ENCODE data around the gene PNPLA6.
"Not testable (repeated sequence)": the region's sequence is repeated elsewhere in the genome, so short reads cannot be mapped to it uniquely, and the experiment has no call there.

PNPLA6 gene

DNA sequence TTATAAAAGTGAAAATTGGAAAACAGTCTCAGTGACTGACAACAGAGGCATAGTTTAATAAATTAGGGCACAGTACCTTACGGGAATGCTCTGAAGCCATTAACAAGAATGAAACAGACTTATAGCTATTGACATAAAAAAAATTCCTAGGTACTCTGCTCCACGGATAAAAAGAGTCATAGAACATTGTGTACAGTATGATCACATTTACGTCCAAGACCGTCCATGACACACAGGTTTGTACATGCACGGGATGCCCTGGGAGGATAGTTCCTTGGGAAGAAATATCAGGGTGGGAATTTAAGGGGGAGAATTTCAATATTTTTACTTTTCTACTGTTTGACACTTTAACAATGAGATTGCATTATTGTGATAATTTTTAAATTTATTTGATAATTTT, 35.2 kb downstream of the PNPLA6 start:
- Histone ChIP-seq H4K20me1 (ENCODE audit: insufficient read depth) (no peaks in the 10 kb centered on the region), H3K4me3 (IDR thresholded peaks at IDR 0.05; ENCODE audit: insufficient read depth, low read depth, low read length) (no peak overlapping the region), H3K9ac (no peak overlapping the region), H3K79me2 (ENCODE audit: insufficient read depth, low read depth) (no peaks in the 10 kb centered on the region), H3K4me1 (ENCODE audit: low read depth, poor library complexity, severe bottlenecking) (no peaks in the 10 kb centered on the region), H2AFZ (ENCODE audit: low read depth) (no peak overlapping the region), H3K27ac (no peak overlapping the region), H3K27me3 (ENCODE audit: insufficient read depth, low read depth) (peaks cover 9% of the 10 kb centered on the region; the same call in 1 of the 2 replicates), H3K4me2 (no peak overlapping the region), H3K36me3 (ENCODE audit: insufficient read depth) (no peaks in the 10 kb centered on the region)
- TF ChIP-seq, protein P1, sequence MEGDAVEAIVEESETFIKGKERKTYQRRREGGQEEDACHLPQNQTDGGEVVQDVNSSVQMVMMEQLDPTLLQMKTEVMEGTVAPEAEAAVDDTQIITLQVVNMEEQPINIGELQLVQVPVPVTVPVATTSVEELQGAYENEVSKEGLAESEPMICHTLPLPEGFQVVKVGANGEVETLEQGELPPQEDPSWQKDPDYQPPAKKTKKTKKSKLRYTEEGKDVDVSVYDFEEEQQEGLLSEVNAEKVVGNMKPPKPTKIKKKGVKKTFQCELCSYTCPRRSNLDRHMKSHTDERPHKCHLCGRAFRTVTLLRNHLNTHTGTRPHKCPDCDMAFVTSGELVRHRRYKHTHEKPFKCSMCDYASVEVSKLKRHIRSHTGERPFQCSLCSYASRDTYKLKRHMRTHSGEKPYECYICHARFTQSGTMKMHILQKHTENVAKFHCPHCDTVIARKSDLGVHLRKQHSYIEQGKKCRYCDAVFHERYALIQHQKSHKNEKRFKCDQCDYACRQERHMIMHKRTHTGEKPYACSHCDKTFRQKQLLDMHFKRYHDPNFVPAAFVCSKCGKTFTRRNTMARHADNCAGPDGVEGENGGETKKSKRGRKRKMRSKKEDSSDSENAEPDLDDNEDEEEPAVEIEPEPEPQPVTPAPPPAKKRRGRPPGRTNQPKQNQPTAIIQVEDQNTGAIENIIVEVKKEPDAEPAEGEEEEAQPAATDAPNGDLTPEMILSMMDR (conservative IDR thresholded peaks at IDR 0.05; ENCODE audit: low read depth, low read length): no peak

GRCh38 chr19:7575434-7576040, 40.0 kb downstream of the PNPLA6 start:
- H3K4me2 ChIP-seq: no peak overlapping the region
- no peak overlapping the region for H2AFZ ChIP-seq (ENCODE audit: low read depth)
- H3K36me3 ChIP-seq (ENCODE audit: insufficient read depth): no peaks in the 10 kb centered on the region
- H3K79me2 ChIP-seq (ENCODE audit: insufficient read depth, low read depth): no peaks in the 10 kb centered on the region
- H3K4me3 ChIP-seq (IDR thresholded peaks at IDR 0.05; ENCODE audit: insufficient read depth, low read depth, low read length): no peak overlapping the region
- TF ChIP-seq, protein P1 (conservative IDR thresholded peaks at IDR 0.05; ENCODE audit: low read depth, low read length): no peak
- peaks cover 37% of the 10 kb centered on the region for H3K27me3 ChIP-seq (ENCODE audit: insufficient read depth, low read depth)
- no peaks in the 10 kb centered on the region for H3K4me1 ChIP-seq (ENCODE audit: low read depth, poor library complexity, severe bottlenecking)
- H3K27ac ChIP-seq: no peak overlapping the region
- H4K20me1 ChIP-seq (ENCODE audit: insufficient read depth): no peaks in the 10 kb centered on the region
- H3K9ac ChIP-seq: no peak overlapping the region

- H3K36me3 ChIP-seq (ENCODE audit: insufficient read depth); H3K27ac ChIP-seq; H2AFZ ChIP-seq (ENCODE audit: low read depth); H4K20me1 ChIP-seq (ENCODE audit: insufficient read depth); H3K79me2 ChIP-seq (ENCODE audit: insufficient read depth, low read depth); H3K4me3 ChIP-seq (IDR thresholded peaks at IDR 0.05; ENCODE audit: insufficient read depth, low read depth, low read length); H3K9ac ChIP-seq; H3K4me2 ChIP-seq; H3K4me1 ChIP-seq (ENCODE audit: low read depth, poor library complexity, severe bottlenecking): not testable (repeated sequence)
- H3K27me3 ChIP-seq (ENCODE audit: insufficient read depth, low read depth): peaks cover 49% of the 10 kb centered on the region
Measured at GRCh38 chr19:7577422-7577821, 41.9 kb downstream of the PNPLA6 start.

GRCh38 chr19:7578127-7578526, 42.6 kb downstream of the PNPLA6 start:
- Histone ChIP-seq H2AFZ (ENCODE audit: low read depth) (no peak overlapping the region), H3K4me1 (ENCODE audit: low read depth, poor library complexity, severe bottlenecking) (no peaks in the 10 kb centered on the region), H3K4me3 (IDR thresholded peaks at IDR 0.05; ENCODE audit: insufficient read depth, low read depth, low read length) (no peak overlapping the region), H3K9ac (no peak overlapping the region), H3K4me2 (no peak overlapping the region), H3K36me3 (ENCODE audit: insufficient read depth) (no peaks in the 10 kb centered on the region), H4K20me1 (ENCODE audit: insufficient read depth) (no peaks in the 10 kb centered on the region), H3K79me2 (ENCODE audit: insufficient read depth, low read depth) (no peaks in the 10 kb centered on the region), H3K27ac (no peak overlapping the region), H3K27me3 (ENCODE audit: insufficient read depth, low read depth) (peaks cover 48% of the 10 kb centered on the region)
- TF ChIP-seq, protein P1 (conservative IDR thresholded peaks at IDR 0.05; ENCODE audit: low read depth, low read length): no peak

GRCh38 chr19:7579182-7579581, 43.7 kb downstream of the PNPLA6 start:
- no peak overlapping the region for H3K4me3 ChIP-seq (IDR thresholded peaks at IDR 0.05; ENCODE audit: insufficient read depth, low read depth, low read length)
- H3K27me3 ChIP-seq (ENCODE audit: insufficient read depth, low read depth): peaks cover 48% of the 10 kb centered on the region
- H3K9ac ChIP-seq: no peak overlapping the region
- H3K79me2 ChIP-seq (ENCODE audit: insufficient read depth, low read depth): no peaks in the 10 kb centered on the region
- TF ChIP-seq, protein P1 (conservative IDR thresholded peaks at IDR 0.05; ENCODE audit: low read depth, low read length): no peak
- no peaks in the 10 kb centered on the region for H3K36me3 ChIP-seq (ENCODE audit: insufficient read depth)
- H2AFZ ChIP-seq (ENCODE audit: low read depth): no peak overlapping the region
- no peaks in the 10 kb centered on the region for H4K20me1 ChIP-seq (ENCODE audit: insufficient read depth)
- no peak overlapping the region for H3K27ac ChIP-seq
- no peaks in the 10 kb centered on the region for H3K4me1 ChIP-seq (ENCODE audit: low read depth, poor library complexity, severe bottlenecking)
- H3K4me2 ChIP-seq: no peak overlapping the region

Data from KMS-11 (cell line).